ENCODE results near the gene REV1. TPM values are rescaled to one million over a fixed set of nuclear protein-coding genes. Genes with fewer than 3 reads are reported as not detected.

The REV1 gene
- total and polyA plus RNA-seq, 2 of the 13 experiments (the other 11 are each of a cell fraction or from before 2014, with no cell fraction given) = 49.1 to 71.8 TPM

DNA sequence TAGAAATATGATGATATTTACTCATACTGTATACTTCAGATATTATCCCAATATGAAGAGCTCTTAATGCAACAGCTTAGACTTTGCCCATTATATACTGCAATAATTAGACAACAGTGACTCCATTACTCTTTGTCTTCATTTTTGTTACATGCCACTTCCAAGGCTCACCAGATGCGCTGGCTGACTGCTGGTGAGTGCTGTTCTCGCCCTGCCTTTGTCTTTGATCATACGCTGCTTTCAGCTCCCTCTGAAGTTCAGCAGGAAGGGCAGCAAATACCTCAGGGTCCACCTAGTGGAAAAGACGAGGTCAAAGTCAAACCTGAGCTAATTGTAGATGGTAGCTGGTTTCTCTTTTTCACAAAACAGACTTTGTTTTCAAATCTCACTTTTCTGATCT is 86.3 kb downstream of the REV1 start (continued):
- peak; percentile 55; the same call in 1 of the 2 replicates for TF ChIP-seq KMT2A (CRISPR knock-in tag; IDR thresholded peaks at IDR 0.05)
- TF ChIP-seq SKI (IDR thresholded peaks at IDR 0.05; ENCODE audit: partially characterized antibody) = no peak
- peak; percentile 79 for TF ChIP-seq STAG1 (CRISPR knock-in tag; IDR thresholded peaks at IDR 0.05)
- peak; percentile 46; the same call in 1 of the 2 replicates for TF ChIP-seq ZNF644 (CRISPR knock-in tag; IDR thresholded peaks at IDR 0.05; ENCODE audit: low read depth)
- TF ChIP-seq, protein P1, sequence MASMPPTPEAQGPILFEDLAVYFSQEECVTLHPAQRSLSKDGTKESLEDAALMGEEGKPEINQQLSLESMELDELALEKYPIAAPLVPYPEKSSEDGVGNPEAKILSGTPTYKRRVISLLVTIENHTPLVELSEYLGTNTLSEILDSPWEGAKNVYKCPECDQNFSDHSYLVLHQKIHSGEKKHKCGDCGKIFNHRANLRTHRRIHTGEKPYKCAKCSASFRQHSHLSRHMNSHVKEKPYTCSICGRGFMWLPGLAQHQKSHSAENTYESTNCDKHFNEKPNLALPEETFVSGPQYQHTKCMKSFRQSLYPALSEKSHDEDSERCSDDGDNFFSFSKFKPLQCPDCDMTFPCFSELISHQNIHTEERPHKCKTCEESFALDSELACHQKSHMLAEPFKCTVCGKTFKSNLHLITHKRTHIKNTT (CRISPR knock-in tag; IDR thresholded peaks at IDR 0.05) = no peak
- TF ChIP-seq, protein P2, sequence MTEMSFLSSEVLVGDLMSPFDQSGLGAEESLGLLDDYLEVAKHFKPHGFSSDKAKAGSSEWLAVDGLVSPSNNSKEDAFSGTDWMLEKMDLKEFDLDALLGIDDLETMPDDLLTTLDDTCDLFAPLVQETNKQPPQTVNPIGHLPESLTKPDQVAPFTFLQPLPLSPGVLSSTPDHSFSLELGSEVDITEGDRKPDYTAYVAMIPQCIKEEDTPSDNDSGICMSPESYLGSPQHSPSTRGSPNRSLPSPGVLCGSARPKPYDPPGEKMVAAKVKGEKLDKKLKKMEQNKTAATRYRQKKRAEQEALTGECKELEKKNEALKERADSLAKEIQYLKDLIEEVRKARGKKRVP (CRISPR knock-in tag; IDR thresholded peaks at IDR 0.05) = peak in 1 of 2 experiments; percentile 74; a peak in 2 of 4 replicates
- TF ChIP-seq MED1 (CRISPR knock-in tag; IDR thresholded peaks at IDR 0.05) = peak; percentile 61
- TF ChIP-seq ZBTB1 (CRISPR knock-in tag; IDR thresholded peaks at IDR 0.05; ENCODE audit: borderline replicate concordance) = no peak
- TF ChIP-seq RXRA (CRISPR knock-in tag; IDR thresholded peaks at IDR 0.05) = peak; percentile 45; the same call in 1 of the 2 replicates
- no peak for TF ChIP-seq HDAC6 (IDR thresholded peaks at IDR 0.05; ENCODE audit: low read depth, low read length)
- TF ChIP-seq, protein P3, sequence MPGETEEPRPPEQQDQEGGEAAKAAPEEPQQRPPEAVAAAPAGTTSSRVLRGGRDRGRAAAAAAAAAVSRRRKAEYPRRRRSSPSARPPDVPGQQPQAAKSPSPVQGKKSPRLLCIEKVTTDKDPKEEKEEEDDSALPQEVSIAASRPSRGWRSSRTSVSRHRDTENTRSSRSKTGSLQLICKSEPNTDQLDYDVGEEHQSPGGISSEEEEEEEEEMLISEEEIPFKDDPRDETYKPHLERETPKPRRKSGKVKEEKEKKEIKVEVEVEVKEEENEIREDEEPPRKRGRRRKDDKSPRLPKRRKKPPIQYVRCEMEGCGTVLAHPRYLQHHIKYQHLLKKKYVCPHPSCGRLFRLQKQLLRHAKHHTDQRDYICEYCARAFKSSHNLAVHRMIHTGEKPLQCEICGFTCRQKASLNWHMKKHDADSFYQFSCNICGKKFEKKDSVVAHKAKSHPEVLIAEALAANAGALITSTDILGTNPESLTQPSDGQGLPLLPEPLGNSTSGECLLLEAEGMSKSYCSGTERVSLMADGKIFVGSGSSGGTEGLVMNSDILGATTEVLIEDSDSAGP (CRISPR knock-in tag; IDR thresholded peaks at IDR 0.05; ENCODE audit: borderline replicate concordance) = no peak
- no peak for TF ChIP-seq ZBTB20 (CRISPR knock-in tag; IDR thresholded peaks at IDR 0.05; ENCODE audit: borderline replicate concordance, low read depth)
- no peak for TF ChIP-seq GTF2F1 (IDR thresholded peaks at IDR 0.05; ENCODE audit: low read length)
- TF ChIP-seq, protein P4, sequence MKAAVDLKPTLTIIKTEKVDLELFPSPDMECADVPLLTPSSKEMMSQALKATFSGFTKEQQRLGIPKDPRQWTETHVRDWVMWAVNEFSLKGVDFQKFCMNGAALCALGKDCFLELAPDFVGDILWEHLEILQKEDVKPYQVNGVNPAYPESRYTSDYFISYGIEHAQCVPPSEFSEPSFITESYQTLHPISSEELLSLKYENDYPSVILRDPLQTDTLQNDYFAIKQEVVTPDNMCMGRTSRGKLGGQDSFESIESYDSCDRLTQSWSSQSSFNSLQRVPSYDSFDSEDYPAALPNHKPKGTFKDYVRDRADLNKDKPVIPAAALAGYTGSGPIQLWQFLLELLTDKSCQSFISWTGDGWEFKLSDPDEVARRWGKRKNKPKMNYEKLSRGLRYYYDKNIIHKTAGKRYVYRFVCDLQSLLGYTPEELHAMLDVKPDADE (CRISPR knock-in tag; IDR thresholded peaks at IDR 0.05) = no peak
- TF ChIP-seq NCOR1 (IDR thresholded peaks at IDR 0.05; ENCODE audit: borderline replicate concordance, low read length) = peak; percentile 74; the same call in 1 of the 2 replicates
- no peak for TF ChIP-seq ZNF17 (CRISPR knock-in tag; IDR thresholded peaks at IDR 0.05)
- TF ChIP-seq, protein P5, sequence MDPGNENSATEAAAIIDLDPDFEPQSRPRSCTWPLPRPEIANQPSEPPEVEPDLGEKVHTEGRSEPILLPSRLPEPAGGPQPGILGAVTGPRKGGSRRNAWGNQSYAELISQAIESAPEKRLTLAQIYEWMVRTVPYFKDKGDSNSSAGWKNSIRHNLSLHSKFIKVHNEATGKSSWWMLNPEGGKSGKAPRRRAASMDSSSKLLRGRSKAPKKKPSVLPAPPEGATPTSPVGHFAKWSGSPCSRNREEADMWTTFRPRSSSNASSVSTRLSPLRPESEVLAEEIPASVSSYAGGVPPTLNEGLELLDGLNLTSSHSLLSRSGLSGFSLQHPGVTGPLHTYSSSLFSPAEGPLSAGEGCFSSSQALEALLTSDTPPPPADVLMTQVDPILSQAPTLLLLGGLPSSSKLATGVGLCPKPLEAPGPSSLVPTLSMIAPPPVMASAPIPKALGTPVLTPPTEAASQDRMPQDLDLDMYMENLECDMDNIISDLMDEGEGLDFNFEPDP (CRISPR knock-in tag; conservative IDR thresholded peaks at IDR 0.05) = no peak
- TF ChIP-seq, protein P6, sequence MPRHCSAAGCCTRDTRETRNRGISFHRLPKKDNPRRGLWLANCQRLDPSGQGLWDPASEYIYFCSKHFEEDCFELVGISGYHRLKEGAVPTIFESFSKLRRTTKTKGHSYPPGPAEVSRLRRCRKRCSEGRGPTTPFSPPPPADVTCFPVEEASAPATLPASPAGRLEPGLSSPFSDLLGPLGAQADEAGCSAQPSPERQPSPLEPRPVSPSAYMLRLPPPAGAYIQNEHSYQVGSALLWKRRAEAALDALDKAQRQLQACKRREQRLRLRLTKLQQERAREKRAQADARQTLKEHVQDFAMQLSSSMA (CRISPR knock-in tag; IDR thresholded peaks at IDR 0.05) = no peak
- no peak for TF ChIP-seq ZBTB8A (CRISPR knock-in tag; IDR thresholded peaks at IDR 0.05; ENCODE audit: borderline replicate concordance, low read depth)
- peak; percentile 59; the same call in 1 of the 2 replicates for TF ChIP-seq ZNF607 (CRISPR knock-in tag; IDR thresholded peaks at IDR 0.05; ENCODE audit: borderline replicate concordance)
- TF ChIP-seq IRX3 (CRISPR knock-in tag; IDR thresholded peaks at IDR 0.05; ENCODE audit: borderline replicate concordance, low read depth) = no peak
- no peak for TF ChIP-seq MAFF (IDR thresholded peaks at IDR 0.05; ENCODE audit: low read depth, low read length)
- no peak for TF ChIP-seq ZIK1 (CRISPR knock-in tag; IDR thresholded peaks at IDR 0.05; ENCODE audit: borderline replicate concordance, low read depth)
- no peak for TF ChIP-seq FOXC1 (CRISPR knock-in tag; IDR thresholded peaks at IDR 0.05; ENCODE audit: borderline replicate concordance)
- no peak for TF ChIP-seq ZFAT (CRISPR knock-in tag; conservative IDR thresholded peaks at IDR 0.05)
